Endodermal cell (in vitro differentiated cells): ENCODE measurements around the gene HAAO. TPM values are rescaled to one million over a fixed set of nuclear protein-coding genes. Genes with fewer than 3 reads are reported as not detected.

Experiments
- DNase-seq: peaks from one replicate; pipeline ENCODE4 v3.0.0-alpha.2; 2017
- H3K27ac ChIP-seq: 2 replicates; pipeline ENCODE4 v1.5.1; 2013; ENCODE audit warnings: mild to moderate bottlenecking, low read depth, low read length, moderate library complexity
- H3K27me3 ChIP-seq: 2 replicates; pipeline ENCODE4 v1.6.1; 2013; ENCODE audit warnings: mild to moderate bottlenecking, low read length, moderate library complexity; ENCODE audit not compliant: insufficient read depth, control insufficient read depth, poor library complexity, severe bottlenecking
- H3K36me3 ChIP-seq: 2 replicates; pipeline ENCODE4 v1.7.0; 2013; ENCODE audit warnings: mild to moderate bottlenecking, low read length, moderate library complexity; ENCODE audit not compliant: control insufficient read depth, insufficient read depth
- H3K4me1 ChIP-seq: one replicate; pipeline ENCODE4 v1.7.0; 2013; ENCODE audit warnings: low read length; ENCODE audit not compliant: control insufficient read depth, insufficient read depth
- H3K4me3 ChIP-seq: 2 replicates; pipeline ENCODE4 v1.5.1; 2013; ENCODE audit warnings: mild to moderate bottlenecking, low read length, moderate library complexity
- H3K9ac ChIP-seq: 2 replicates; pipeline ENCODE4 v1.6.1; 2013; ENCODE audit warnings: mild to moderate bottlenecking, low read length, moderate library complexity; ENCODE audit not compliant: poor library complexity, severe bottlenecking; ENCODE audit errors: extremely low read depth
- H3K9me3 ChIP-seq: 2 replicates; pipeline ENCODE4 v1.6.1; 2013; ENCODE audit warnings: mild to moderate bottlenecking, low read length, moderate library complexity; ENCODE audit not compliant: control insufficient read depth
- H3K27ac Mint-ChIP-seq: 2 replicates; pipeline ENCODE4 v1.8.0; 2020; ENCODE audit warnings: mixed read lengths
- H3K27me3 Mint-ChIP-seq: 2 replicates; pipeline ENCODE4 v1.8.0; 2021; ENCODE audit warnings: mild to moderate bottlenecking, mixed read lengths; ENCODE audit not compliant: insufficient read depth
- H3K36me3 Mint-ChIP-seq: 2 replicates; pipeline ENCODE4 v1.8.0; 2020; ENCODE audit warnings: low read depth, mixed read lengths
- H3K4me1 Mint-ChIP-seq: 2 replicates; pipeline ENCODE4 v1.8.0; 2020; ENCODE audit warnings: mixed read lengths
- H3K4me3 Mint-ChIP-seq: 2 replicates; pipeline ENCODE4 v1.8.0; 2020; ENCODE audit warnings: mild to moderate bottlenecking, moderate library complexity, mixed read lengths
- H3K9me3 Mint-ChIP-seq: 2 replicates; pipeline ENCODE4 v1.8.0; 2020; ENCODE audit warnings: mild to moderate bottlenecking, mixed read lengths
- WGBS, 2 experiments: methylation state at CpG; one replicate each; pipeline versions ENCODE4 v1.1.5 to v1.1.7; 2013; ENCODE audit warnings: missing lambda C conversion rate in 2 of 2, mixed read lengths in 1 of 2; ENCODE audit not compliant: insufficient coverage in 1 of 2, insufficient read length in 1 of 2; 5-methylcytosine and 5-hydroxymethylcytosine counted together
- total RNA-seq, 2 donors: library from RNA; stranded (reverse); fragmentation: NEBNext Ultra II Directional in 1 of 2; extraction: Animal tissue kit (Norgen Biotek cat#: 25700) in 1 of 2; gene quantifications; 2 replicates in 1 of 2; 3 replicates in 1 of 2; pipeline ENCODE4 v1.2.1, GENCODE V29; 2021
- TF ChIP-seq, protein P1 (sequence below): fragments of 200-600 bp; sonication (generic); conservative IDR thresholded peaks from 2 replicates; pipeline ENCODE4 v1.5.0; 2021; ENCODE audit warnings: antibody characterized with exemption, mild to moderate bottlenecking

Gene HAAO
- total RNA-seq, 2 donors from 2014 or later, result 13.4 to 24.2 TPM

DNA sequence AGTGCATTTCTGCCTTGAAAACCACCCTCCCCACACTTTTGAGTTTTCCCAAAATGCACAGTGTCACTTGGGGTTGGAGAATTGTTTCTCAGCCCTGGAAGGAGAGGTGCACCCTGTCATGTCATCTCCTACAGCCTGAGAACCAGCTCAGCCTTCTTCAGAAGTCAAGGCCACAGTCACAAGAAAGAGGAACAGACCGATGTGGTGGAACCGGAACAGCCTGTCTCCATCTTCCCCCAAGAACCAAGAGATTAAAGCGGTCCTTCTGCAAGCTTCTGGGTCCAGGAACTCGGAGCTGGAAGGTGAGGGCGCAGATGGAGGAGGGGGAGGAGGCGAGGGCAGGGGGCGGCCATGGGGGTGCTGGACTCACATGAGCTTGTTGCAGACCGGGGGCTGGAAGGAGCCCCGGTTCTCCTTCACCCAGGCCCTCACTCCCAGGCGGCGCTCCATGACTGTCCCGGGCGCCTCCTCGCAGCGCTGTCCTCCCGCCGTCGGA, 248 bp downstream of the HAAO start:
- DNase-seq, result no peak
- Mint-ChIP-seq H3K4me1 (peaks cover 23% of the 10 kb centered on the region), H3K9me3 (peaks cover 1% of the 10 kb centered on the region), H3K4me3 (peak overlapping the region; percentile 68), H3K36me3 (peaks cover 2% of the 10 kb centered on the region), H3K27me3 (peaks cover 29% of the 10 kb centered on the region), H3K27ac (peak overlapping the region; percentile 67)
- H3K9ac ChIP-seq, result no peak overlapping the region
- H3K9me3 ChIP-seq, result peaks cover 4% of the 10 kb centered on the region
- 27% methylated on average over 18 of the region's 18 CpGs; no CpG with 5 or more reads in 1 of the 2 experiments for WGBS, 2 experiments
- peak overlapping the region; percentile 91 for H3K27ac ChIP-seq
- H3K27me3 ChIP-seq, result peaks cover 22% of the 10 kb centered on the region
- H3K36me3 ChIP-seq, result no peaks in the 10 kb centered on the region
- H3K4me3 ChIP-seq, result peak overlapping the region; percentile 80
- TF ChIP-seq, protein P1, sequence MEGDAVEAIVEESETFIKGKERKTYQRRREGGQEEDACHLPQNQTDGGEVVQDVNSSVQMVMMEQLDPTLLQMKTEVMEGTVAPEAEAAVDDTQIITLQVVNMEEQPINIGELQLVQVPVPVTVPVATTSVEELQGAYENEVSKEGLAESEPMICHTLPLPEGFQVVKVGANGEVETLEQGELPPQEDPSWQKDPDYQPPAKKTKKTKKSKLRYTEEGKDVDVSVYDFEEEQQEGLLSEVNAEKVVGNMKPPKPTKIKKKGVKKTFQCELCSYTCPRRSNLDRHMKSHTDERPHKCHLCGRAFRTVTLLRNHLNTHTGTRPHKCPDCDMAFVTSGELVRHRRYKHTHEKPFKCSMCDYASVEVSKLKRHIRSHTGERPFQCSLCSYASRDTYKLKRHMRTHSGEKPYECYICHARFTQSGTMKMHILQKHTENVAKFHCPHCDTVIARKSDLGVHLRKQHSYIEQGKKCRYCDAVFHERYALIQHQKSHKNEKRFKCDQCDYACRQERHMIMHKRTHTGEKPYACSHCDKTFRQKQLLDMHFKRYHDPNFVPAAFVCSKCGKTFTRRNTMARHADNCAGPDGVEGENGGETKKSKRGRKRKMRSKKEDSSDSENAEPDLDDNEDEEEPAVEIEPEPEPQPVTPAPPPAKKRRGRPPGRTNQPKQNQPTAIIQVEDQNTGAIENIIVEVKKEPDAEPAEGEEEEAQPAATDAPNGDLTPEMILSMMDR, result no peak
- H3K4me1 ChIP-seq, result peaks cover 3% of the 10 kb centered on the region

DNA sequence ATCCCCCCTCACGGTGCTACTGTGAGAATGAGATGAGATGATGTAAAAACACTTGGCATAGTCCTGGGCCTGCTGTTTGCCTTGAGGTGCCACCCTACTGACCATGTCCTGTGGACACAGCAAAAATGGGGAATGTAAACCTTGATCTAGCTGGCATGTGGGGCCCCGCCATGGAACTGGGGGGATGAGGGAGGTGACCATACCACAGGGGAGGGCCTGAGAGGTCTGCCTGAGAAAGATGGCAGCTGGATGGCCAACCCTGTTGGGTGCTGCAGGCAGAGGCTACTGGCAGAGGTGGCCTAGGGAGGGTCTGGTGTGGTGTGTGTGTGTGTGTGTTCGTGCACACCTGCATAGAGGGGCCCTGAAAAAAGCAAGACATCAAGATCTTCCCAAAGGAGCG, 777 bp downstream of the HAAO start:
- H3K27ac Mint-ChIP-seq, result no peak overlapping the region
- no peak for DNase-seq
- H3K27me3 ChIP-seq, result peaks cover 20% of the 10 kb centered on the region
- H3K9ac ChIP-seq, result no peak overlapping the region
- WGBS, 2 experiments, result 77 to 100% methylated on average over 1 to 4 of the region's 4 CpGs
- H3K4me1 ChIP-seq, result peaks cover 3% of the 10 kb centered on the region
- TF ChIP-seq, protein P1, result no peak
- H3K9me3 ChIP-seq, result no peaks in the 10 kb centered on the region
- no peaks in the 10 kb centered on the region for H3K36me3 ChIP-seq
- peak overlapping the region; percentile 68 for H3K4me3 Mint-ChIP-seq
- peaks cover 2% of the 10 kb centered on the region for H3K36me3 Mint-ChIP-seq
- no peaks in the 10 kb centered on the region for H3K9me3 Mint-ChIP-seq
- H3K4me1 Mint-ChIP-seq, result peaks cover 23% of the 10 kb centered on the region
- peaks cover 29% of the 10 kb centered on the region for H3K27me3 Mint-ChIP-seq
- H3K4me3 ChIP-seq, result peak overlapping the region; percentile 80
- H3K27ac ChIP-seq, result no peak overlapping the region

DNA sequence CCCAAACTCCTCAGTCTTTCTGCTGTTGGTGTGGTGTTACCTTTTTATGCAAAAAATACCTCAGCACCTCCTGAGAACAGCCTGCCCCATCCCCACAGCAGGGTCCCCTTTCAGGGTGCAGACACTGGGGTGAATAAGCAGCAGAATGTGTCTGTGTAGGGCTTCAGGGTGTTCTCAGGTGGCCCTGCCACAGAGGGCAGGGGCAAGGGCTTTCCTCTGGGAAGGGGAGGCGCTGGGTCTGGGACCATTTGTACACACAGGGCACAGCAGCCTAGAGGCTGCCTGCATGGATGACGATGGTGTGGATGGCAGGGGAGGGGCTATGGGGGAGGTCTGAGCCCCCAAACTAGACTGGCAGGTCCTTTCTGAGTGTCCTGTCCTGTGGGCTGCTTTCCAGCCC, 2.6 kb downstream of the HAAO start:
- no peak overlapping the region for H3K4me3 Mint-ChIP-seq
- peaks cover 3% of the 10 kb centered on the region for H3K4me1 ChIP-seq

More for the DNA sequence above, 2.6 kb downstream of the HAAO start:
- H3K36me3 Mint-ChIP-seq, result peaks cover 2% of the 10 kb centered on the region
- H3K9me3 ChIP-seq, result no peaks in the 10 kb centered on the region
- H3K27ac Mint-ChIP-seq, result no peak overlapping the region
- H3K4me1 Mint-ChIP-seq, result peaks cover 21% of the 10 kb centered on the region
- WGBS, 2 experiments, result 70 to 87% methylated on average over 1 to 2 of the region's 2 CpGs
- no peak overlapping the region for H3K9ac ChIP-seq
- no peaks in the 10 kb centered on the region for H3K36me3 ChIP-seq
- H3K9me3 Mint-ChIP-seq, result no peaks in the 10 kb centered on the region
- H3K27me3 ChIP-seq, result peaks cover 20% of the 10 kb centered on the region
- no peak overlapping the region for H3K4me3 ChIP-seq
- TF ChIP-seq, protein P1, result no peak
- H3K27ac ChIP-seq, result no peak overlapping the region
- peaks cover 29% of the 10 kb centered on the region for H3K27me3 Mint-ChIP-seq
- no peak for DNase-seq
